B cell (primary cell): ENCODE measurements around the gene PLCZ1. TPM values are rescaled to one million over a fixed set of nuclear protein-coding genes. Genes with fewer than 3 reads are reported as not detected.

Experiments
- ATAC-seq: fragments of 200-7000 bp; cut with Tn5 transposase; one replicate; pipeline ENCODE4 v1.10.0; 2021; ENCODE audit warnings: low read depth, mild to moderate bottlenecking, moderate number of reproducible peaks, moderate library complexity
- CTCF ChIA-PET: fragments of 350-600 bp; sonication (Branson Sonifier 250); formaldehyde crosslinking; loops from one replicate; lab custom pipeline; 2021; ENCODE audit warnings: antibody characterized with exemption, inconsistent platforms; lab: Charles Lee
- POLR2A ChIA-PET: fragments of 350-600 bp; sonication (Branson Sonifier 250); formaldehyde crosslinking; loops from one replicate; lab custom pipeline; 2021; ENCODE audit warnings: antibody characterized with exemption; lab: Charles Lee
- DNase-seq: peaks from one replicate; pipeline ENCODE4 v3.0.0; 2013
- H2AFZ ChIP-seq: 2 replicates; pipeline ENCODE4 v1.6.1; 2012; ENCODE audit warnings: mild to moderate bottlenecking, low read depth, low read length; ENCODE audit not compliant: insufficient read depth, poor library complexity, severe bottlenecking
- H3K27ac ChIP-seq, 2 donors: 1 replicate in 1 of 2; 2 replicates in 1 of 2; pipeline ENCODE4 v1.5.1; 2012 to 2013; ENCODE audit warnings: low read length in 2 of 2, mild to moderate bottlenecking in 2 of 2, moderate library complexity in 1 of 2
- H3K27me3 ChIP-seq, 4 experiments: fragments of 200-600 bp in 1 of 4; sonication (generic) in 1 of 4; replicated peaks in 1 of 4; 1 replicate in 2 of 4; 2 replicates in 2 of 4; pipeline versions ENCODE4 v1.6.1 to v1.7.0; 2013 to 2016; ENCODE audit warnings: low read length in 3 of 4, mild to moderate bottlenecking in 2 of 4, mixed read lengths in 1 of 4, moderate library complexity in 1 of 4; ENCODE audit not compliant: insufficient read depth in 4 of 4, control insufficient read depth in 3 of 4; ENCODE audit errors: control extremely low read depth in 1 of 4
- H3K36me3 ChIP-seq, 2 experiments: replicated peaks in 1 of 2; 1 replicate in 1 of 2; 2 replicates in 1 of 2; pipeline versions ENCODE4 v1.6.1 to v1.7.1; 2013; ENCODE audit warnings: low read length in 1 of 2; ENCODE audit not compliant: insufficient read depth in 2 of 2, control insufficient read depth in 1 of 2; ENCODE audit errors: control extremely low read depth in 1 of 2, extremely low read depth in 1 of 2
- H3K4me1 ChIP-seq, 2 donors: fragments of 200-600 bp in 1 of 2; sonication (generic) in 1 of 2; 1 replicate in 1 of 2; 2 replicates in 1 of 2; pipeline versions ENCODE4 v1.5.1 to v1.6.1; 2013 to 2017; ENCODE audit warnings: low read length in 2 of 2; ENCODE audit not compliant: control insufficient read depth in 2 of 2, insufficient read depth in 2 of 2
- H3K4me2 ChIP-seq: replicated peaks from 2 replicates; pipeline ENCODE3; 2012; ENCODE audit warnings: mild to moderate bottlenecking, low read depth, low read length; ENCODE audit not compliant: poor library complexity, severe bottlenecking
- H3K4me3 ChIP-seq, 5 experiments: fragments of 200-600 bp in 1 of 5; sonication (generic) in 1 of 5; 1 replicate in 3 of 5; 2 replicates in 2 of 5; pipeline versions ENCODE4 v1.5.1 to v1.7.0; 2011 to 2016; ENCODE audit warnings: low read length in 4 of 5, mild to moderate bottlenecking in 4 of 5, low read depth in 2 of 5, control low read depth in 1 of 5, moderate library complexity in 1 of 5; ENCODE audit not compliant: insufficient read depth in 1 of 5; ENCODE audit errors: control extremely low read depth in 1 of 5, extremely low read depth in 1 of 5
- H3K79me2 ChIP-seq: fragments of 200-600 bp; sonication (generic); one replicate; pipeline ENCODE4 v1.6.0; 2016; ENCODE audit warnings: low read length; ENCODE audit not compliant: control insufficient read depth, insufficient read depth
- H3K9ac ChIP-seq: fragments of 200-600 bp; sonication (generic); 2 replicates; pipeline ENCODE4 v1.6.1; 2017; ENCODE audit warnings: mild to moderate bottlenecking, low read length, moderate library complexity
- H3K9me3 ChIP-seq, 3 donors: one replicate each; pipeline versions ENCODE4 v1.6.1 to v1.7.1; 2013; ENCODE audit warnings: low read length in 2 of 3; ENCODE audit not compliant: control insufficient read depth in 2 of 3, insufficient read depth in 1 of 3; ENCODE audit errors: control extremely low read depth in 1 of 3
- H4K20me1 ChIP-seq: 2 replicates; pipeline ENCODE4 v1.6.0; 2012; ENCODE audit warnings: mild to moderate bottlenecking, low read length; ENCODE audit not compliant: insufficient read depth, control insufficient read depth, poor library complexity, severe bottlenecking
- H3K27ac Mint-ChIP-seq: one replicate; pipeline ENCODE4 v1.8.0; 2021; ENCODE audit warnings: mixed read lengths
- H3K27me3 Mint-ChIP-seq: one replicate; pipeline ENCODE4 v1.8.0; 2021; ENCODE audit warnings: mixed read lengths
- H3K4me1 Mint-ChIP-seq: one replicate; pipeline ENCODE4 v1.8.0; 2021; ENCODE audit warnings: mixed read lengths
- H3K4me3 Mint-ChIP-seq: one replicate; pipeline ENCODE4 v1.8.0; 2021; ENCODE audit warnings: mixed read lengths
- H3K9me3 Mint-ChIP-seq: one replicate; pipeline ENCODE4 v1.8.0; 2022; ENCODE audit warnings: mixed read lengths; ENCODE audit not compliant: insufficient read depth
- CTCF ChIP-seq: fragments of 200-600 bp; IDR thresholded peaks from one replicate; pipeline ENCODE4 v1.8.0; 2022; ENCODE audit warnings: antibody characterized with exemption, mild to moderate bottlenecking
- EZH2 ChIP-seq: IDR thresholded peaks from 2 replicates; pipeline ENCODE4 v1.6.1; 2012; ENCODE audit warnings: borderline replicate concordance, low read depth, mild to moderate bottlenecking, moderate library complexity, low read length; ENCODE audit not compliant: insufficient read depth, poor library complexity, severe bottlenecking
- WGBS: methylation state at CpG from one replicate; pipeline ENCODE4 v1.1.5; 2013; ENCODE audit warnings: missing lambda C conversion rate; ENCODE audit not compliant: insufficient coverage; 5-methylcytosine and 5-hydroxymethylcytosine counted together
- intact Hi-C: fragments of 100-400 bp; cut with micrococcal nuclease; formaldehyde crosslinking; loops from one replicate; pipeline ENCODE4 v1.10.0; 2022
- polyA plus RNA-seq: library from polyadenylated mRNA; depleted of rRNA; stranded (reverse); fragments of >200 nt; gene quantifications from 2 replicates; pipeline ENCODE4 v1.2.3, GENCODE V29; 2012
- total RNA-seq, 2 donors: library from RNA; stranded (reverse); fragments of 120-200 nt in 1 of 2; gene quantifications; 1 replicate in 1 of 2; 2 replicates in 1 of 2; pipeline versions ENCODE4 v1.2.3 to v1.2.4, GENCODE V29; 2013 to 2022

Gene PLCZ1
- total and polyA plus RNA-seq, 2 donors (not counting 1 experiment from before 2014, with no cell fraction given), result not detected

DNA sequence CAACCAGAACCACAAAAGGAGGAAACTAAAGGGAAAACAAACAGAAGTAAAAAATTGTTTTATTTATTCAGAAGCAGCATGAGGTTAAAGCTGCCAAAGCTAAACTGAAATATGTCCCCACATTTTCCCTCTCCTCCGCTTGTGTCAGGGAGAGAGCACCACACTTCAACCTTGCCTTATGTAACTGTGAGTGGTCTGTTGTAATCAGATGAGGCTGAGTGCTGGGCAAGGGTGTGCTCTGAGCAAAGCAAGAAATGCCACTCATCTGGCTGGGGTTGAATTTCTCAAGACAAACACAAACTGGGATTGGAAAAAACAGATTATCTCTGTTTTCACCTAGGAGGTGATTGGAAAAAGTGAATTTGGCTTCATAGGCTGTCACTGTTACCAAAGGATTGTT lies 12.3 kb upstream of the PLCZ1 start:
- Histone ChIP-seq H3K36me3 (no peaks in the 10 kb centered on the region), H2AFZ (no peak overlapping the region), H3K4me2 (no peak overlapping the region), H3K4me3 (no peak overlapping the region), H3K27ac (no peak overlapping the region), H3K27me3 (no peaks in the 10 kb centered on the region), H3K9me3 (peaks cover 0 to 9% (median 0%) of the 10 kb centered on the region in 3 donors), H3K9ac (no peak overlapping the region), H4K20me1 (no peaks in the 10 kb centered on the region), H3K79me2 (no peaks in the 10 kb centered on the region), H3K4me1 (no peaks in the 10 kb centered on the region)
- POLR2A ChIA-PET, result no interaction called here
- Mint-ChIP-seq H3K4me1 (no peaks in the 10 kb centered on the region), H3K27me3 (no peaks in the 10 kb centered on the region), H3K9me3 (no peaks in the 10 kb centered on the region), H3K4me3 (no peak overlapping the region), H3K27ac (no peak overlapping the region)
- CTCF ChIA-PET, result no interaction called here
- ATAC-seq (no peak), DNase-seq (no peak)
- TF ChIP-seq EZH2, result no peak
- TF ChIP-seq CTCF, result no peak
- no CpG with 5 or more reads among the region's 1 CpG for WGBS
- intact Hi-C loops, result no loop called here

GRCh38 chr12:18749386-18749957 lies 11.7 kb upstream of the PLCZ1 start:
- H3K4me3 Mint-ChIP-seq, result no peak overlapping the region
- Histone ChIP-seq H3K4me2 (no peak overlapping the region), H3K9me3 (peaks cover 0 to 9% (median 0%) of the 10 kb centered on the region in 3 donors), H3K27me3 (no peaks in the 10 kb centered on the region), H3K27ac (no peak overlapping the region), H3K4me1 (no peaks in the 10 kb centered on the region), H4K20me1 (no peaks in the 10 kb centered on the region), H3K9ac (no peak overlapping the region), H3K79me2 (no peaks in the 10 kb centered on the region), H2AFZ (no peak overlapping the region), H3K36me3 (no peaks in the 10 kb centered on the region), H3K4me3 (no peak overlapping the region)
- POLR2A ChIA-PET, result no interaction called here
- DNase-seq (no peak), ATAC-seq (no peak)
- no peaks in the 10 kb centered on the region for H3K27me3 Mint-ChIP-seq
- H3K4me1 Mint-ChIP-seq, result no peaks in the 10 kb centered on the region
- CTCF ChIA-PET, result no interaction called here
- TF ChIP-seq CTCF (no peak), EZH2 (no peak)
- no peaks in the 10 kb centered on the region for H3K9me3 Mint-ChIP-seq
- 43% methylated on average over 2 of the region's 4 CpGs for WGBS
- intact Hi-C loops, result no loop called here
- no peak overlapping the region for H3K27ac Mint-ChIP-seq
